NOMO-1 treated with DMSO at 0.1 percent for 48 hours (cell line): Measurements from ENCODE around the gene SLC16A6.
A peak's percentile ranks its signal among the peaks of the same experiment; 100 is the strongest.
"Not testable (repeated sequence)": the region's sequence is repeated elsewhere in the genome, so short reads cannot be mapped to it uniquely, and the experiment has no call there.

ENCODE experiments used
- DNase-seq: peaks from one replicate; lab custom pipeline; 2025; ENCODE audit not compliant: unreplicated experiment; lab: John Stamatoyannopoulos, UW

Gene SLC16A6

DNA sequence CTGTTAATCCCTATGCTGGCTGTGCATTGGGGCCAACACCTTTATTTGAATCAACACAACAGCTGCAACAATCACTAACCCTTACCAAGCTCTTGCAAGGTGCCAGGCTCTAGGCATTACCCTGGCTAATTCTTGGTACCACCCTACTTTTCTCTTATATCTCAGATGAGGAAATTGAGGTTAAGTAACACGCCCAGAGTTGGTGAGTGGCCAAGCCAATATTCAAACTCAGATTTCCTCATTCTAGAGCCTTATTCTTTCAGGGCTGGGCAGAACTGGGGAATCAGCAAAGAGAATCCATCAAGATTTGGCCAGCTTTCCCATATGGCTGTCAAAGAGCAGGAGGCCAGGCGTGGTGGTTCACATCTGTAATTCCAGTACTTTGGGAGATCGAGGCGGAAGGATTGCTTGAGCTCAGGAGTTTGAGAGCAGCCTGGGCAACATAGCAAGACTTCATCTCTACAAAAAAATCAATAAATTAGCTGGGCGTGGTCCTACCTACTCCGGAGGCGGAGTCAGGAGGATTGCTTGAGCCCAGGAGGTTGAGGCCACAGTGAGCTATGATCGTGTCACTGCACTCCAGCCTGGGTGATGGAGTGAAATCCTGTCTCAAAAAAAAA lies 24.1 kb upstream of the SLC16A6 start:
- DNase-seq: peak; percentile 92

DNA sequence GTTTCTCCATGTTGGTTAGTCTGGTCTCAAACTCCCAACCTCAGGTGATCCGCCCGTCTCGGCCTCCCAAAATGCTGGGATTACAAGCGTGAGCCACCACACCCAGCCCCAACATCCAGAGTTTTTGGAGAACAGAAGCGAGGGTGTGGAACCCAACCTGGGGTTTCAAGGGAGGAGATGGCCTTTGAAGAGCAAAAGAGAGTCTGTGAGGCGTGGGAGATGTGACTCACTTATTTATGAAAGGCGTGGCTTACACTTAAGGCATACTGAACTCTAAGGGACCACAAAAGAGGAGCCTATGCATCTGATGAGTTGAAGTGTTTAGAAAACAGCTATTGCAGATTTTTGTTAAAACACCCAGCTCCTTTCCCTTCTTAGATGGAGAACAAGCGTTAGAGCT lies 19.2 kb upstream of the SLC16A6 start:
- no peak for DNase-seq

DNA sequence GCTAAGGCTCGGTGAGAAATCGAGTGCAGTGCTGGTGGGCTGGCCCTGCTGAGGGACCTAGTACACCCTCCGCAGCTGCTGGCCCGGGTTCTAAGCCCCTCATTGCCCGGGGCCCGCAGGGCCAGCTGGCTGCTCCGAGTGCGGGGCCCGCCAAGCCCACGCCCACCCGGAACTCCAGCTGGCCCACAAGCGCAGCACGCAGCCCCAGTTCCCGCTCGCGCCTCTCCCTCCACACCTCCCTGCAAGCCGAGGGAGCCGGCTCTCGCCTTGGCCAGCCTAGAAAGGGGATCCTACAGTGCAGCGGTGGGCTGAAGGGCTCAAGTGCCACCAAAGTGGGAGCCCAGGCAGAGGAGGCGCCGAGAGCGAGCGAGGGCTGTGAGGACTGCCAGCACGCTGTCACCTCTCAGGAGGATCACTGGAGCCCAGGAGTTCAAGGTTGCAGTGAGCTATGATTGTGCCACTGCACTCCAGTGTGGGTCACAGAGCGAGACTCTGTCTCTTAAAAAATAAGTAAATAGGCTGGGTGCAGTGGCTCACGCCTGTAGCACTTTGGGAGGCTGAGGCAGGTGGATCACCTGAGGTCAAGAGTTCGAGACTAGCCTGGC lies 18.2 kb upstream of the SLC16A6 start:
- not testable (repeated sequence) for DNase-seq

DNA sequence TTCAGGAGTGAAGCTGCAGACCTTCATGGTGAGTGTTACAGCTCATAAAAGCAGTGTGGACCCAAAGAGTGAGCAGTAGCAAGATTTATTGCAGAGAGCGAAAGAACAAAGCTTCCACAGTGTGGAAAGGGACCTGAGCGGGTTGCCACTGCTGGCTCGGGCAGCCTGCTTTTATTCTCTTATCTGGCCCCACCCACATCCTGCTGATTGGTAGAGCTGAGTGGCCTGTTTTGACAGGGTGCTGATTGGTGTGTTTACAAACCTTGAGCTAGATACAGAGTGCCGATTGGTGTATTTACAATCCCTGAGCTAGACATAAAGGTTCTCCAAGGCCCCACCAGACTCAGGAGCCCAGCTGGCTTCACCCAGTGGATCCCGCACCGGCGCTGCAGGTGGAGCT lies 17.6 kb upstream of the SLC16A6 start:
- not testable (repeated sequence) for DNase-seq

DNA sequence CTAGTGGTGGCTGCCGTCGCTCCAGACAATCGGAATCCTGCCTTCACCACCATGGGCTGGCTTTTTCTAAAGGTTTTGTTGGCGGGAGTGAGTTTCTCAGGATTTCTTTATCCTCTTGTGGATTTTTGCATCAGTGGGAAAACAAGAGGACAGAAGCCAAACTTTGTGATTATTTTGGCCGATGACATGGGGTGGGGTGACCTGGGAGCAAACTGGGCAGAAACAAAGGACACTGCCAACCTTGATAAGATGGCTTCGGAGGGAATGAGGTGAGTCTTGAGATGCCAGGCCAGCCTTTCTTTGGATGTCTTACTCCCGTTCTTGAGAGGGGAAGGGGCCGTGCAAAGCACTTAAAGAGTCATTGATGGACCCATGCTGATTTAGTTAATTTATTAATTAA lies 16.5 kb upstream of the SLC16A6 start:
- no peak for DNase-seq

DNA sequence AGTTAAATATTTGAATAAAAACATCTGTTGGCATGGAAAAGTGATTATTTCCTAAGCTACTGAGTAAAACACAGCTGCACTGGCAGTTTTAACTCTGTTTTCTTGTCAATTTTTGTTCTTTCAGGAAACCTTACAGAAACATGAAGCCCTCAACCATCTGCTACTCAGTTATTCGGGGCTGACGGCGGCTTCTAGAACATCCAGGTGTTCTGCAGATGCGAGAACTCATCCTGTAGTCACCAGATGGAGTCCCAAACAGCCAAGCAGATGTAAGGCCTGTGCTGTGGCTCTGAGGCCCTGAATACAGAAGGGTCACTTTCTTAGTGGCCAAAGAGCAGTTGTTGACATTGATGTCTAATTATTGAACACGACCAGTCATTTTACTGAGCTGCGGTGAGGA lies 15.9 kb upstream of the SLC16A6 start:
- no peak for DNase-seq

DNA sequence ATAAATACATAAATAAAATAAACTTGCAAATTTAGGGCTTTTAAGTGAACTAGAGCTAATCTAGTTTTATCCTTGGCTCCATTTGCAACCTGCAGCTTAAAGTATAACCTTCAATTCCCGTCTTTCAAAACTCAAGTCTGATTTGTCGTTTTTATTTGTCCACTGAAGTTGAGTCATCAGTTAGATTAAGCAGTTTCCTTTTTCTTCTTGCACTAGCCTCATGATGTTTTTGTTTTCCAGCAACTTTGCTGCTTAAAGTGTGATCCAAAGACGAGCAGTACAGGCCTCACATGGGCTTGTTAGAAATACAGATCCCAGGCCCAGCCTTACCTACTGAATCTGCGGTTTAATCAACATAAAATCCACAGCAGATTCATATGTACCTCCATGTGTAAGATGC lies 14.2 kb upstream of the SLC16A6 start:
- DNase-seq: peak; percentile 40

DNA sequence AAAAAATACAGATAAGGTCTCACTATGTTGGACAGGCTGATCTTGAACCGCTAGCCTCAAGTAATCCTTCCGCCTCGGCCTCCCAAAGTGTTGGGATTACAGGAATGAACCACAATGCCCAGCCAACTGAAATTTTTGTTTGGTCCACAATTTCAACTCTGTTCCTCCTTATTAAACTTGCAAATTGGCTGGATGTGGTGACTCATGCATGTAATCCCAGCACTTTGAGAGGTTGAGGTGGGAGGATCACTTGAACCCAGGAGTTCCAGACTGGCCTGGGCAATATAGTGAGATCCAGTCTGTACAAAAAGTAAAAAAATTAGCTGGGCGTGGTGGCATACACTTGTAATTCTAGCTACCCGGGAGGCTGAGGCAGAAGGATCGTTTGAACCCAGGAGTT lies 13.8 kb upstream of the SLC16A6 start:
- DNase-seq: no peak

DNA sequence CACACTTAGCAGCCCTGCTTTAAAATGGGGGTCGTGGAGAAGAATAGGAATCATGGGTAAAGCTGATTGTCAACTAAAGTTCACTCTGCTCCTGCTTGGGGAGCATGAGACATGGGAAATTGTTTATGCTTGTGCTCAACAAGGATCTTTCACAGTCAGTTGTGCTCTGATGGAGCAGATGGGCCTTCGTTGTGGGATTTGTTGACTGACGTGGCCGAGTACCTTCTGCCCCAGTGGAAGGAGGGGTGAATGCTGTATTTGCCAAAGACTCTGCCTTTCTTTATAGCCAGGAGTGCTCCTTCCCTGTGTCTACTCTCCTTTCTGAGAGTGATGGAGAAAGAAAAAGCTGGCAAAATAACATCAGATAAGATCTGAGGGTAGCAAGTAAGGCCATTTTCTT lies 11.7 kb upstream of the SLC16A6 start:
- no peak for DNase-seq

DNA sequence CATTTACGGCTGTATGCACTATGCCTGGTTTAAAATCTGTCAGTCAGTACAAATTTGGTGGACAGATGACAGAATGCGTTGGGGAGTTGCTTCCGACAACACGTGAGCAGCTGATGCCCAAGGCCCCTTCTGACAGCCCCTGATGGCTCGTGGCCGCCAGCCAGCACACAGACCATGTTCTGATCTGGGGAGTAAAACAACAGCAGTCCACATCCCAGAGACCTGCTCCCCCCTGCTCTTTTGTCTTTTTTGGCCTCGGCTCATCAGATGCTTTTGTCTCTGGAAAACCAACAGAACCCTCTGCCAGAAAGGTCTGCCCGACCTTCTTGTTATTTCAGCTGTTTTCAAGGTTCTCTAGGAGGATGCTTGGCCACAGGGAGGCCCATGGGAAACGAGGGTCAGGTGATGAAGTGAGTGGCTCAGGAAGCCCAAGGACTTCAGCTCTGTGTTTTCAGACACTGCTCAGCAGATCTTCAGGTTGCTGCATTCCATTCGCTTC lies 11.2 kb upstream of the SLC16A6 start:
- no peak for DNase-seq

DNA sequence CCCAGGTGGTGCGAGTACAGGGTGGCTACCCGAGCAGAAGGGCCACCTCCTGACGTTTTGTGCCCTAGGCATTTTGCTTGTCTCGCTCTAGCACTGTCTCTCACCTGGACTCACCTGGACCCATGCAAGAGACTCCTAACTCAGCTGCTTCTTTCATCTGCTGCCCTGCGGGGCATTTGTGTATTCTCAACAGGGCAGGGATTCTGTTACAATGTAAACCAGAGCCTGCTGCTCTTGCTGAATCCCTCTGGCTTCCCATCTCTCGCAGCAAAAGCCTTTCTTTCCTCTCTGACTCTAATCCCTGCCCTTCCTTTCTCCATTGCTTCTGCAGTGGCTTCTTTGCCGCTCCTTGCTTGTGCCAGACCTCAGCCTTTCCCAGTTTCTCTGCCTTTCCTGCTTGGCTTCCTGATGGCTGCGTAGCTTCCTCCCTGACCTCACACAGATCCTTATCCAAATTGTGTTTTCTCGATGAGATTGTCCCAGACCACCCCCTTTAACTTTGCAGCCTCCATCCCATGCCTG lies 10.6 kb upstream of the SLC16A6 start:
- no peak for DNase-seq

DNA sequence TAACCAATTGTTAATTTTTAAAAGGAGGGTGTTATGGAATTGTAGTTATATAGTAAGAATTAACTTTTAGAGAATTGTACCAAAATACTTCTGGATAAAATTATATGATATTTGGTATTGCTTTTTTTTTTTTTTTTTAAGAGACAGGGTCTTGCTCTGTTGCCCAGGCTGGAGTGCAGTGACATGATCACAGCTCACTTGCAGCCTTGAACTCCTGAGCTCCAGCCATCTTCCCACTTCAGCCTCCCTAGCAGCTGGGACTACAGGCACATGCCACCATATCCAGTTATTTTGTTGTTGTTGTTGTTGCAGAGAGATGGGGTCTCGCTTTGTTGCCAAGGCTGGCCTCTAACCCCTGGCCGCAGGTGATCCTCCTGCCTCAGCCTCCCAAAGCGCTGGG lies 8.9 kb upstream of the SLC16A6 start:
- DNase-seq: no peak

DNA sequence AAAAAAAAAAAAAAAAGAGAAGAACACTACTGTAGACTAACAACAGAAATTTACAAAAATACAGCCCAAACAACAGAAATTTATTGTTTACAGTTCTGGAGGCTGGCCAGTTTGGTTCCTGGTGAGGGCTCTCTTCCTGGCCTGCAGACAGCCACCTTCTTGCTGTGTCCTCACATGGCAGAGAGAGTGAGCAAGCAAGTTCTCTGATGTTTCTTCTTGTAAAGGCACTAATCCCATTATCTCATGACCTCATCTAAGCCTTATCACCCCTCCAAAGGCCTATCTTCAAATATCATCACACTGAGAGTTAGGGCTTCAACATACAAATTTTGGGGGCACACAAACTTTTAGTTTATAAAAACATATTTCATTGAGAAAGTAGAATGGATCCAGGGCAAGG lies 7.7 kb upstream of the SLC16A6 start:
- DNase-seq: no peak

DNA sequence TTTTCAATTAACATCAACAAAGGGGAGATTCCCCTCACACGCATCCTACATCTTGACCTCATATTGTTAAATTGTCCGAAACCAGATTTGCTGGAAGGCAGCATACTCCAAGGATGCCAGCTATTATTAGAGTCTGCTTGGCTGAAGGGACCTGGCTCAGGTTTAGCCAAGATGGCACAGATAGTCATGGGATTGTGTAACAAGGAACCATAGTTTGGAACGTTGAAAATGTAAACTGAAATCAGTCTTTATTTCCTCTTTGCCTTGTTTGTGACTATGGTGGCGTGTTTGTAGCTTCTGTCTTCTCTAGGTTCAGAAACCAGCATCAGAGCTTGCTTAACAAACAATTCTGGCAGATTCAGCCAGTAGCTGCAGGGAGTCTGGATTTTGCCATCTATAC lies 6.3 kb upstream of the SLC16A6 start:
- DNase-seq: peak; percentile 80

DNA sequence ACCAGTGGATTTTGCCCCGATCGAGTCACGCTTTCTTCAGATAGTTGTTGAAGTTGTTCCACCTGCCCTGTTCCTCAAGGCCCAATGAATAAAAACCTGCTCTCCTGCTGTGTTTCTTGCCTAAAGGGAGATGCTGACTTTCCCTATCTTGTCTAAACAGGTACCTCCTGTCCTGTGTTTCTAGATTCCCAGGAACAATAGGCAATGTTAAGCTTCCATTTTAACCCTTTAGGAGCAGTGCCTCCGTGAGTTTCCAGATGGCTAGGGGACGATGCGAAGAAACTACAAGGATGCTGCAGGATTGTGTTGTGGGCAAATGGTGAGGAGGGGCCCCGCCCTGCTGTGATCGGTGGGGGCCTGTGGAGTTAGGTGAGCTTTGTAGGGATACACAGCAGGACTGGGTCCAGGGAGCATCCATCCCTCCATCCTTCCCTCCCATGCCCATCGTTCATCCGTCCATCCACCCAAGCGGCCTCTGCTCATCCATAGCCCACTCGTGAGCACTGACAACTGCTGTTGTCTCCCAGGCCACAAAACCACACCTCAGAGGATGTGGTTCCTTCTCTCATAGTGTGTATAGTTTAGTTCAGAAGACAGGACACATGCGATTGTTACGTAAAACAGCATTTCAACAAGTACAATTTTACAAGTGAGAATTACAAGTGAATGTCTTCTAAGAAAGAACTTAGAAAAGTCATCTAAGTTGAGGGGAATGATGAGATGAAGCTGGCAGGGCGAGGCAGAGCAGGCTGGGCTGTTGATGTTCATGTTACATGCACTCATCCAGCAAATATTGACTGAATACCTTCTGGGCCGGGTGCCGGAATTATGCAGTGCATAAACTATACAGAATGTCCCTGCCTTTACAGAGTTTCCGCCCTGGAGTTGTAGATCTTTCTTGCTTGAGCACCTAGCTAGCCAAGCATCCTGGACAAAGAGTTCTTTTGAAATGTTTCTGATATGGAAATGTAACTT lies 5.6 kb upstream of the SLC16A6 start:
- DNase-seq: peak; percentile 62

DNA sequence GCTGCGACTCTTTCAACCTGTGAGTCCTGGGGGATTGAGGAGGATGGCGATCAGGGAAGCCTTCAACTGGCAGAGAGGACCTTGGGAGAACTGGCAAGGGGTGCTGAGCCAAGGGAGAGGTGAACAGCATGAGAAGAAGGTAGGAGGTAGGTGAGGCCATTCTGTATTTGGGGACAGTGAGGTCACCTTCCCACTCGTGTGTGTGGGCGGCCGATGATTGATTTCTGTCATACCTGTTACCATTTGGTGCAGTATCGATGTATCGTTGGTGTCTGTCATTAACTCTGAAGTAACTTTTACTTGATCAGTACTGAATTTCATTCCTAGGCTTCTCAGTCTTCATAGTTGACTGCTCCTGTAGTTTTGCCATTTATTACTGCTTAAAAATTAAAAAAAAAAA lies 4.2 kb upstream of the SLC16A6 start:
- no peak for DNase-seq

DNA sequence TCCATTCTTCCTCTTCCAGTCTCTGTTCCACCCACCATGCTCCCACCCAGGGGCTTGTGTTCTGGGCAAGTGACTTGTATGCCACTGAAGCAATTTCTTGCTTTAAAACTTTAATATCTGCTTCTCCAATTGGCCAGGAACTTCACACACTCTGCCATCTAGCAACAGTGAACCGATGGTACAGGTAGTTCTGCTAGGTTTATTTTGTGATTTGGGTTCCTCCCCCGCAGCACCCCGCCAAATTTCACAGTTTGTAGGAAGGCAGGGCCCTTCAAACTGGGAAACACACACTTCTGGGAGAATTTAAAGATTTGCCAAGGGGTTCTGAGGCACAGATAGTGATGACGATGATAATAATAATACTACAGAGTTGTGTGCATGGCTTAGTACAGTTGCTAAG lies 3.7 kb upstream of the SLC16A6 start:
- DNase-seq: no peak

DNA sequence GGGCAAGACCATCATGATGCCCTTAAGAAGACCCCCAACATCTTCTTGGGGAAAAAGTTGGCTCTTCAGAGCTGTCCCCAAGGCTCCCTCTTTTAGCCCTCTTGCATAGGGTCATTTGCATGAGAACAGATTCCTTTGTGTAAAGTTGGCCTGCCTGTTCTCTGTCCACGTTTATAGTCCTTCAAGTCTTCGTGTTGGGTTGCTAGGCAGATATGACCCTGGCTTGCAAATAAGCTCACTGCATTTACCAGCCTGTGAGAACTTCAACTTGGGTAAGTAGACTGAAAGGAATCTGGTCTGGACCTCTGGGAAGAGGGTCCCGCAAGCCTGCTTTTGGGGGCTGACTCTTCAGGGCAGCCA lies 3.2 kb upstream of the SLC16A6 start:
- DNase-seq: no peak

DNA sequence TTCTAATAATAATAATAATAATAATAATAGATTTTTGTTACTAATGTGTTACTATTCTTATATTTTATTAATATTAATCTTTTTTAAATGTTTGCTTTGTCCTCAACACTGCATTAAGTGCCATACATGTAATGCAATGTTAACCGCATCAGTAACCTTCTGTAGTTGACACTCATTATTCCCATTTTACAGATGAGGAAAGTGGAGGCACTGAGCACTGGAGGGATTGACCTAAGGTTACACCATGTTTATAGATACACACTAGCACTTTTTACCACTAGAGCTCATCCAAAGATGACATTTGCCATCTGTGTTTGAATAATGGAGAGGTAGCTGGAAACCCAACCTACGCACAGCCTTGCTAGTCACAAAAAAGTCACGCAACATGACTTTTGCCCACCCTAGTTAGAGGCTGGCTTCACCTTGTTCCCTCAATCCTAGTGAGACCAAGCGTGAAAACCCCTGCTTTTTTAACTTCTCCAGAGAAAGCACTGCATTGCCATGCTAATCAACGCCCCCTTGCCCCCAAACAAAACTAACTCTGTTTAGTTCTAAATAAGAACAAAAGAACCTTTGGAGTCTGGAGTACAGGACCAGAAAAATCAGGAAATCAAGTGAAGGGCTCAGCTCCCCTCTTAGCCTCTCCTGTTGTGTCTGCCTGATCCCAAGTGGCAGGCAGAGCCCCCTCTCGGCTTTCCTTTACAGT lies 2.7 kb upstream of the SLC16A6 start:
- no peak for DNase-seq

DNA sequence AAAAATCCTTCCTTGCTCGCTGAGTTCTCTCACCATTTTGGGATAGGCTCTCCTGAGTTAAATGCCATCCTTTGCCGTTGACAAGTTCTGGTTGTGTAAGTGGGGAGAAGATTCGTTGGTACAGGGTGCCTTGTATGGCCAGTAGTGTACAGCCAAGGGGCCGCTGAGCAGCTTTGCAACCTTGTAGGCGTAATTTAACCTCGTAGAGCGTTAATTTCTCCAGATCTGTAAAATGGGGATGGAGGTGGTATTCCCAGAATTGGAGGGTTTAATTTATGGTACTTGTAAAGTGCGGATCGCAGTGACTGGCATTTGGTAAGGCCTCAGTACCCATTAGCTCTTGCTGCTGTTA lies 1.7 kb upstream of the SLC16A6 start:
- DNase-seq: no peak
